HepG2 (cell line): ENCODE measurements around the gene THRA. TPM values are rescaled to one million over a fixed set of nuclear protein-coding genes. Genes with fewer than 3 reads are reported as not detected.

Source experiments
- GATAD1 ChIP-seq: IDR thresholded peaks from 2 replicates; pipeline ENCODE4 v1.6.1; 2016; ENCODE audit warnings: missing genetic modification reagents, missing compliant biosample characterization
- GFI1 ChIP-seq: sonication (generic); formaldehyde crosslinking; IDR thresholded peaks from 2 replicates; pipeline ENCODE4 v1.5.0; 2020; ENCODE audit warnings: missing genetic modification reagents, mild to moderate bottlenecking, borderline replicate concordance
- JUN ChIP-seq: sonication (generic); formaldehyde crosslinking; IDR thresholded peaks from 2 replicates; pipeline ENCODE4 v1.4.0; 2020; ENCODE audit warnings: mild to moderate bottlenecking, missing genetic modification reagents
- MTA3 ChIP-seq: sonication (generic); formaldehyde crosslinking; IDR thresholded peaks from 2 replicates; pipeline ENCODE4 v1.4.0; 2020; ENCODE audit warnings: missing genetic modification reagents
- RBFOX2 ChIP-seq: fragments of 200-400 bp; formaldehyde crosslinking; IDR thresholded peaks from 2 replicates; pipeline ENCODE4 v1.6.1; 2017; ENCODE audit warnings: low read depth, mild to moderate bottlenecking, low read length
- TSC22D2 ChIP-seq: sonication (generic); formaldehyde crosslinking; IDR thresholded peaks from 2 replicates; pipeline ENCODE4 v1.5.1; 2020; ENCODE audit warnings: missing genetic modification reagents, mild to moderate bottlenecking, borderline replicate concordance
- XBP1 ChIP-seq: sonication (generic); formaldehyde crosslinking; IDR thresholded peaks from 2 replicates; pipeline ENCODE4 v1.5.0; 2020; ENCODE audit warnings: missing genetic modification reagents
- ZNF251 ChIP-seq: sonication (generic); formaldehyde crosslinking; IDR thresholded peaks from 2 replicates; pipeline ENCODE4 v1.9.0; 2021; ENCODE audit warnings: mild to moderate bottlenecking, missing genetic modification reagents
- ZNF350 ChIP-seq: sonication (generic); formaldehyde crosslinking; IDR thresholded peaks from 2 replicates; pipeline ENCODE4 v1.4.0; 2020; ENCODE audit warnings: mild to moderate bottlenecking, low read depth, missing genetic modification reagents, borderline replicate concordance
- ZNF639 ChIP-seq: conservative IDR thresholded peaks from 2 replicates; pipeline ENCODE4 v1.6.1; 2018; ENCODE audit warnings: missing genetic modification reagents
- ZNF768 ChIP-seq: sonication (generic); formaldehyde crosslinking; IDR thresholded peaks from 2 replicates; pipeline ENCODE4 v1.4.0; 2020; ENCODE audit warnings: missing genetic modification reagents
- ZNF883 ChIP-seq: sonication (generic); formaldehyde crosslinking; IDR thresholded peaks from 2 replicates; pipeline ENCODE4 v1.5.1; 2020; ENCODE audit warnings: mild to moderate bottlenecking, missing genetic modification reagents; ENCODE audit errors: not compliant biosample characterization
- ZSCAN20 ChIP-seq: sonication (generic); formaldehyde crosslinking; IDR thresholded peaks from 2 replicates; pipeline ENCODE4 v1.4.0; 2020; ENCODE audit warnings: missing genetic modification reagents, mild to moderate bottlenecking, borderline replicate concordance
- ZSCAN30 ChIP-seq: sonication (generic); formaldehyde crosslinking; IDR thresholded peaks from 2 replicates; pipeline ENCODE4 v1.5.0; 2020; ENCODE audit warnings: mild to moderate bottlenecking, missing genetic modification reagents
- polyA plus RNA-seq, 8 experiments: library from polyadenylated mRNA; depleted of rRNA in 3 of 8; stranded (reverse) in 7 of 8; unstranded in 1 of 8; fragments of >200 nt; fragmentation: Illumina TruSeq in 4 of 8; extraction: Trizol in 4 of 8; gene quantifications; 2 replicates each; pipeline versions ENCODE4 v1.2.1 to v1.2.3, GENCODE V29; 2011 to 2016; ENCODE audit warnings: low read depth in 4 of 8, missing spikeins in 1 of 8, mixed read lengths in 1 of 8; ENCODE audit not compliant: insufficient read depth in 1 of 8
- total RNA-seq, 5 experiments: library from RNA; depleted of rRNA; stranded (reverse); fragments of >200 nt; fragmentation: Illumina TruSeq; extraction: Trizol; gene quantifications; 2 replicates each; pipeline ENCODE4 v1.2.3, GENCODE V29; 2016; ENCODE audit warnings: low read depth in 1 of 5
- TF ChIP-seq, protein P1 (sequence below): sonication (generic); formaldehyde crosslinking; IDR thresholded peaks from 2 replicates; pipeline ENCODE4 v1.4.0; 2020; ENCODE audit warnings: missing genetic modification reagents
- TF ChIP-seq, protein P2 (sequence below): sonication (generic); formaldehyde crosslinking; IDR thresholded peaks from 2 replicates; pipeline ENCODE4 v1.4.0; 2020; ENCODE audit warnings: missing genetic modification reagents

THRA gene
- total and polyA plus RNA-seq, 2 of the 13 experiments (the other 11 are each of a cell fraction or from before 2014, with no cell fraction given): 8.0 to 9.9 TPM

DNA sequence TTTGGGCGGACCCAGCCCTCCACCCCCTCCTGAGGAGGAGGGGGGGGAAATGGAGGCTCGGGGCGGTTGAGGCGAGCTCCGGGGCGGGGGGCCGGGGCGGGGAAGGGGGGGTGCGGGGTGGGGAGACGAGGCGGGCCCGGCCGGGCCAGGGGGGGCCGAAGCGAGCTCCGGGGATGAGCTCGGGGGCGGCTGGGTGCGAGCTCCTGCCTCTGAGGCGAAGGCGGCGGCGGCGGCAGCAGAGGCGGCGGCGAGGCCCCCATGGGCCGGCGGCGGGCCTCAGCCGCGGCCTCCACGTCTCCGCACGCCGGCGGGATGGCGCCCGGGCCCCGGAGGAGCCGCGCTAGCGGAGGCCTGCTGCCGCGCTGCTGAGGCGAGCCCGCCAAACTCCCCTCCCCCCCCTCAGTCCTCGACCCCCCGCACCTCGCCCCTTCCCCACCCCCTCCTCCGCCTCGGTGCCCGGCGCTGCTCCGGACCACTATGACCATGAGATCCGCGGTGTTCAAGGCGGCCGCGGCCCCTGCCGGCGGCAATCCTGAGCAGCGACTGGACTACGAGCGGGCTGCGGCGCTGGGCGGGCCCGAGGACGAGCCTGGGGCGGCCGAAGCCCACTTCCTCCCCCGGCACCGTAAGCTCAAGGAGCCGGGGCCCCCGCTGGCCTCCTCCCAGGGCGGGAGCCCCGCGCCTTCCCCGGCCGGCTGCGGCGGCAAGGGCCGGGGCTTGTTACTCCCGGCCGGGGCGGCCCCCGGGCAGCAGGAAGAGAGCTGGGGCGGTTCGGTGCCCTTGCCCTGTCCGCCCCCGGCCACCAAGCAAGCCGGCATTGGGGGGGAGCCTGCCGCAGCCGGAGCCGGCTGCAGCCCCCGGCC is 59.6 kb downstream of the THRA start (continued):
- TF ChIP-seq ZSCAN30 (CRISPR knock-in tag): no peak
- TF ChIP-seq TSC22D2: 0 out of 2 replicates have a peak, but pooled peaks have one; percentile 19
- TF ChIP-seq ZNF251 (CRISPR knock-in tag): no peak
- TF ChIP-seq, protein P1, sequence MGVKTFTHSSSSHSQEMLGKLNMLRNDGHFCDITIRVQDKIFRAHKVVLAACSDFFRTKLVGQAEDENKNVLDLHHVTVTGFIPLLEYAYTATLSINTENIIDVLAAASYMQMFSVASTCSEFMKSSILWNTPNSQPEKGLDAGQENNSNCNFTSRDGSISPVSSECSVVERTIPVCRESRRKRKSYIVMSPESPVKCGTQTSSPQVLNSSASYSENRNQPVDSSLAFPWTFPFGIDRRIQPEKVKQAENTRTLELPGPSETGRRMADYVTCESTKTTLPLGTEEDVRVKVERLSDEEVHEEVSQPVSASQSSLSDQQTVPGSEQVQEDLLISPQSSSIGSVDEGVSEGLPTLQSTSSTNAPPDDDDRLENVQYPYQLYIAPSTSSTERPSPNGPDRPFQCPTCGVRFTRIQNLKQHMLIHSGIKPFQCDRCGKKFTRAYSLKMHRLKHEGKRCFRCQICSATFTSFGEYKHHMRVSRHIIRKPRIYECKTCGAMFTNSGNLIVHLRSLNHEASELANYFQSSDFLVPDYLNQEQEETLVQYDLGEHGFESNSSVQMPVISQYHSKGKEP (CRISPR knock-in tag): no peak
- TF ChIP-seq MTA3 (CRISPR knock-in tag): no peak
- TF ChIP-seq ZNF768: peak; percentile 54; the same call in 1 of the 2 replicates
- TF ChIP-seq, protein P2, sequence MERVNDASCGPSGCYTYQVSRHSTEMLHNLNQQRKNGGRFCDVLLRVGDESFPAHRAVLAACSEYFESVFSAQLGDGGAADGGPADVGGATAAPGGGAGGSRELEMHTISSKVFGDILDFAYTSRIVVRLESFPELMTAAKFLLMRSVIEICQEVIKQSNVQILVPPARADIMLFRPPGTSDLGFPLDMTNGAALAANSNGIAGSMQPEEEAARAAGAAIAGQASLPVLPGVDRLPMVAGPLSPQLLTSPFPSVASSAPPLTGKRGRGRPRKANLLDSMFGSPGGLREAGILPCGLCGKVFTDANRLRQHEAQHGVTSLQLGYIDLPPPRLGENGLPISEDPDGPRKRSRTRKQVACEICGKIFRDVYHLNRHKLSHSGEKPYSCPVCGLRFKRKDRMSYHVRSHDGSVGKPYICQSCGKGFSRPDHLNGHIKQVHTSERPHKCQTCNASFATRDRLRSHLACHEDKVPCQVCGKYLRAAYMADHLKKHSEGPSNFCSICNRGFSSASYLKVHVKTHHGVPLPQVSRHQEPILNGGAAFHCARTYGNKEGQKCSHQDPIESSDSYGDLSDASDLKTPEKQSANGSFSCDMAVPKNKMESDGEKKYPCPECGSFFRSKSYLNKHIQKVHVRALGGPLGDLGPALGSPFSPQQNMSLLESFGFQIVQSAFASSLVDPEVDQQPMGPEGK (CRISPR knock-in tag): peak; percentile 38; the same call in 1 of the 2 replicates
- TF ChIP-seq JUN (CRISPR knock-in tag): no peak
- TF ChIP-seq GFI1 (CRISPR knock-in tag): no peak
- TF ChIP-seq GATAD1: no peak
- TF ChIP-seq ZNF883 (CRISPR knock-in tag): peak; percentile 52
- TF ChIP-seq RBFOX2: peak; percentile 85
- no peak for TF ChIP-seq ZNF350 (CRISPR knock-in tag)
- no peak for TF ChIP-seq XBP1 (CRISPR knock-in tag)
- TF ChIP-seq ZNF639 (CRISPR knock-in tag): 0 out of 2 replicates have a peak, but pooled peaks have one; percentile 8
- peak; percentile 81; the same call in 1 of the 2 replicates for TF ChIP-seq ZSCAN20 (CRISPR knock-in tag)
